GM19238 (cell line): Measurements from ENCODE around the gene ARL14EP.
A peak's percentile ranks its signal among the peaks of the same experiment; 100 is the strongest.

Source experiments
- DNase-seq: peaks from one replicate; pipeline ENCODE4 v3.0.0; 2011; ENCODE audit warnings: low spot score; ENCODE audit not compliant: insufficient read length

ARL14EP gene

DNA sequence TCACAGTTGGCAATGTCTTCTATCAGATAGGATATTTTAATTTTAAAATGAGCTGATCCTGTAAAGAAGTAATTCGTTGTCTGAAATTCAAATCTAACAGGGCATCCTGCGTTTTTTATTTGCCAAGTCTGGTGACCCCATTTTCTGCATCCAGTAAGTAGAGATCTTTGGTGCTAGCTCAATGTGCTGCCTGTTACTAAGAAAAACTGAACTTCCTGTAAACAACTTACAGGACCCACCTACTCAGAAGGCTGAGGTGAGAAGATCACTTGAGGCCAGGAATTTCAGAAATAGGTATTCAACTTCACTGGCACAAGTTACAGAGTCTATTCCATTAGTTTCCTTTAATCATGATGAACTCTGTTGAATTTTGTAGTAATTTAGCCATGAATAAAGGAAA is 4.0 kb downstream of the ARL14EP start:
- no peak for DNase-seq

DNA sequence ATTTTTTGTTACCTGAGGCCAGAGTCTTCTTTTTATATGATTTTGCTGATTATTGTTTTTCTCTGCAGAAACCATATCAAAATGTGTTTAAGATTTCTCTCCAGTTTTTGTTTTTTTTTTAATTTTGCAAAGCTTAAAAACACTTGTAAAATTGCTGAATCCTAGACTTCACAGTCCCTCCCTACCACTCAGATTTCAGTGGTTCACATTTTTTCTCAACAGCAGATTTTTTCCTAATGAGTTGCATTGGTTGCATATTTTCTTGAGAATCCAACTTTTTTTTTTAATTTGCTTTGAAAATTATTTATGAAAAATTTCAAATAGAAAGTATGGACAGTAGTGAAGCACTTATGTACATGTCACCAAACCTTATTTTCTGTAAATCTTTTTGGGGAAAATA is 5.8 kb downstream of the ARL14EP start:
- DNase-seq: no peak

GRCh38 chr11:30329150-30329940 is 6.4 kb downstream of the ARL14EP start:
- DNase-seq: no peak

DNA sequence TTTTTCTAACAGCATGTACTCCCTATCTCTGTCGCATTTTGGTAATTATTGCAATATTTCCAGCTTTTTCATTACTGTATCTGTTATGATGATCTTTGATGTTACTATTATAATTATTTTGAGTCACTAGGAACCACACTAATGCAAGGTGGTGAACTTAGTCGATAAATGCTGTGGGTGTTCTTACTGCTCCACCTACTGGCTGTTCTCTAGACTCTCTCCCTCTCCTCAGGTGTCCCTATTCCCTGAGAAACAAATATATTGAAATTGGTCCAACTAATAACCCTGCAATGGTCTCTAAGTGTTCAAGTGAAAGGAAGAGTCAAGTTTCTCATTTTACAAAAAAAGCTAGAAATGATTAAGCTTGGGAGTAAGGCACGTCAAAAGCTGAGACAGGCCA is 10.5 kb downstream of the ARL14EP start:
- DNase-seq: no peak

GRCh38 chr11:30342736-30343166 is 19.8 kb downstream of the ARL14EP start:
- peak; percentile 19 for DNase-seq

- no peak for DNase-seq
Observed at GRCh38 chr11:30344085-30344484, 21.2 kb downstream of the ARL14EP start.

DNA sequence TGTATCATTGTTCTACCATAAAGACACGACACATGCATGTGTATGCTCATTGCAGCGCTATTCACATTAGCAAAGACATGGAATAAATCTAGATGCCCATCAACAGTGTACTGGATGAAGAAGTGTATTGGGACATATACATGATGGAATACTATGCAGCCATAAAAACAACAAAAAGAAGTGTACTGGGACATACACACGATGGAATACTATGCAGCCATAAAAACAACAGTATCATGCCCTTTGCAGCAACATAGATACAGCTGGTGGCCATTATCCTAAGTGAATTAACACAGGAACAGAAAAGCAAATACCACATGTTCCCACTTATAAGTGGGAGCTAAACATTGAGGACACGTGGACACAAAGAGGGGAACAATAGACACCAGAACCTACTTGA is 22.7 kb downstream of the ARL14EP start:
- DNase-seq: no peak

GRCh38 chr11:30346068-30346688 is 23.3 kb downstream of the ARL14EP start:
- DNase-seq: no peak

DNA sequence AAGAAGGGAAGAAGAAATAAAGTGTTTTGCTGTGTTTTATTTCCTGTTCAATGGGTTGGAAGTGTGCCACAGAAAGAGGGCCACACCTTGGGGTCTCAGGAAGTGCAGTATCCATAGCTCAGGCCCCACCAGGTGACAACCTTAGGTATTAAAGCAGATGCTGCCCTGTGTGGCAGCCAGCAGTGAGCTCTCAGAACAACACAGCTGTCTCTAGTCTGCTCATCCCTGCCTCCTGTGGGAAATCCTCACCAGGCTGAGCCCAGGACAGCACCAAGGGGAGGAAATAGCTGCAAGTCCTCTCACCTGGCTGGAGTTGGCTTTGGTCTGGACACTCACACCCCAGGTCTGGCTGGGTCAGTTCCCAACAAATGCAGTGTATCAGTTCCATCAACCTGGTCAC is 25.1 kb downstream of the ARL14EP start:
- no peak for DNase-seq

- no peak for DNase-seq
Observed at GRCh38 chr11:30349885-30350284, 27.0 kb downstream of the ARL14EP start.

- no peak for DNase-seq
Observed at GRCh38 chr11:30350384-30350783, 27.5 kb downstream of the ARL14EP start.

DNA sequence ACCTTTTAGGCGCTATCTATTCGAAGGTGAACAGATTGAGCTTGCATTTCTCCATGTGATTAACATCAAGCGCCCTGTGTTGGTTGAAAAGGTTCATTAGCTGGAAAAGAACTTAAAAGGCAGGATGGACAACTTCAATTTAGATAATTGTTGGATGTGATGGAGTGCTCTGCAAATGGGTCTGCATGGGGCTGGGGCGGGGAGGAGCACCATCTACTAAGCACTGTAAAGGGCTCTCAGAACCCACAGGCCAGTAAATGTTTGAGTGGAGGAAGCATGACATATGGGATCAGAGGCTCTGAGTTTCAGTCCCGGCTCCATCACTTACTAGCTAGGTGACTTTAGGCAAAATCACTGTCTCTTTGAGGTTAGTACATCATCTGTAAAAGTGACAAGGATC is 28.2 kb downstream of the ARL14EP start:
- no peak for DNase-seq

- DNase-seq: no peak
Observed at GRCh38 chr11:30356391-30356790, 33.5 kb downstream of the ARL14EP start.

- DNase-seq: no peak
Observed at GRCh38 chr11:30357872-30358271, 35.0 kb downstream of the ARL14EP start.

DNA sequence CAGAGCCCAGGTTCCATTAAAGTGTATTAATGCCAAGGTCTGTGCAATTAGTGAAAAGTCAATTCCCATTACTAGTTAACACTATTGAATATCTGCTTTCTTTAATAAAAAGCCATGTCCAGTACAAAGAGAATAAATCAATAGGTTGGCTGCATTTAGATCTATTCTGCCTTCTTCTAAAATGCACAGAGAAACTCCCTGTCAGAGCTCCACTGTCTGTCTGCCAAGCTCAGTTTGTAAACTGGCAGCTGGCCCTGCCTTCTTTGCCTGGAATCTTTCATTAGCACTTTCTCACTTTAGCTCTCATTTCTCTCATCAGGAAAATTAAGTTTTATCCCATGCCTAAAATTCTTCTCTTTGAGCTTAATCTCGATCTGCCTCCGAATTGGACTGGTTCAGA is 35.6 kb downstream of the ARL14EP start:
- DNase-seq: no peak

DNA sequence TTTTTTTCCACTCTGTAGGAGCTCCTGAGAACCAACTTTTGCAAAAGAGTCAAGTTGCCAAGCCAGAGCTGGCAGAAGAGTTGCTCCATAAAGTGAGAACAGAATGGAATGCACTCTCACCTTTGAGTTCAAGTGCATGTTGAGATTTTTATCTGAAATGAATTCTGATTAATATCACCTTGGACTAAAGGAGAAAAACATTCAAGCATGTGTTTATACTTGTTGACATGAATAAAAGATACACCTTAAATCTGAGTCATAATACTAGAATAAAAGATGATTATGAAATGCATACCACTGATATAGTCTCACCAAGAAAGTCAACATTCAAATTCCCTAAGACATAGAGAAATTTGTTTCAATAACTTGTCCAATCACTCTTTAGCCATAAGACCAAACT is 37.8 kb downstream of the ARL14EP start:
- no peak for DNase-seq

DNA sequence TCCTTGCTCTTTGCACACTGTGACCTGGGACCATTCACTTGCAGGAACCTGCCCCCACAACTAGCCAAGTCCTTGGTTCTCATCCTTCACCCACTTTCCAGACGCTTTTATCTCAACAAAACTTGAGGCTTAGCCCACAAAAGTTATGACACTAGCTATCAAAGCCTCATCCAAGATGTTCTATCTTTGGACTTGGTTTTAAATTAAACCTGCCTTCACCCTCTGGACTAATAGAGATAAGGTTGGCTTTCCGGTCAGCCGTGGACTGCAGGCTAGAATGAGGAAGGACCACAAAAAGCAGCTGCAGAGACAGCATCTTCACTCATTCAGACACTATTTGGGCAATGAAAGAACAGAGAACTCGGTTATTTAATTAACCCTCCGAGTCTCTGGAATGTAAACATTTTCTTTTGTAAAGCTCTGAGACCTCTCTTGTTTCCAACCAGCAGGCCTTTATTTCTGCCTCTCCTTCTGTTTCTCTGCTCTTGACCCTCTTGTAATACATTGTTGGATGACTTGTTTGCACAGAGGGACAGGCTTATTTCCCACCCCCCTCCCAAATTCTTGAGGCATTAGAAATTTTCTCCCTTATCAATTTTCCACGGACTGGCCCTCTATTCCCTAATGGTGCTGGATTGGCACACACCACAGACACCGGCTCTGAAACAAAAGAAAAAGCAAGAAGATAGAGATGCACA is 41.4 kb downstream of the ARL14EP start:
- no peak for DNase-seq

- DNase-seq: no peak
Observed at GRCh38 chr11:30364837-30365482, 42.1 kb downstream of the ARL14EP start.

DNA sequence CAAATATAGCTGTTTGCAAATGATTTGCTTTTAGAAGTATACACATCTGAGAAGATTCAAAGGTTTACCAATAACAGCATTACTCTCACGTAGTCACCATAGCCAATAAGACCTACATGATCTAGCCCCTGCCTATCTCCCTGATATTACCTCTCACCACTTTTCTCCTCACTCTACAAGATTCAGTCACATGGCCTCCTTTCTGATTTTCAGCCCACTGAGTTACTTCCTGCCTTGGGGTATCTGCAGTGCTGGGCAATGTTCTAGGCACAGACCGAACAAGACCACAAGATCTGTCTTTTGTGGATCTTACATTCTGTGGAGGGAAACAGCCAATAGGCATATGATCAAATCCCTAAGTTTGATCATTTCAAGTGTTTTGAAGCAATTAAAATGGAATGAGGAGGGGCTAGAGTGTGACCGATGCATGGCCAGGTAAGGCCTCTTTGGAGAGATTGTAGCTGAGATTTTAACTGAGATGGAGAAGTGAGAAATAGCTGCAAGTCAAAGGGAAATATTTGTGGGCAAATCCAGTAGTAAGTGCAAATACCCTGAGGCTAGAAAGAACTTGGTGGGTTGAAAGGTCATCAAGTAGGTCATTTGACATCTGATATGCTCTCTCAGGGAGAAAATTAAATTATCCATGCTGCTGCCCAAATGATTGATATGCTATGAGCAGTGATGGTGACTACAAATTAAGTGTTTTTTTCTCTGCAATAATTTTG is 43.1 kb downstream of the ARL14EP start:
- no peak for DNase-seq

GRCh38 chr11:30368394-30368793 is 45.5 kb downstream of the ARL14EP start:
- no peak for DNase-seq

DNA sequence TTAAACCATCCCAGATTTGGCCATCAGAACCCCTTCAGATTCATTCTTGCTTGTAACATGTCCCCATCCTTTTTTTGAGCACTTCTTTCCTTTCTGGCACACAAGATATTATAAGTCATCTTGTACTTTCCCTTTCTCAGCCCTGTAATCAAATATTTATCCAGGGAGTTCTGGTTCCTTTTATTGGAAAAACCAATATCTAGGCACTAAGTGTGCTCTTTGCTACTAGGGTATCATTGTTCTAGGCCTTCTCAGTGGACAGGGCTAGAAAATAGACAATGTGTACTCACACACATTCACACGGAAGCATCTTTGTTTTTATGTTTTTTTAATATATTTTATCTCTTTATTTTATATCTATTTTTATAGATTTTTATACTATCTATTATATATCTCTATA is 47.3 kb downstream of the ARL14EP start:
- DNase-seq: no peak
